ENCODE measurements around the gene CD58. TPM values are rescaled to one million over a fixed set of nuclear protein-coding genes. Genes with fewer than 3 reads are reported as not detected.

The CD58 gene
- total RNA-seq, 1 donor from 2014 or later: 7.2 TPM

DNA sequence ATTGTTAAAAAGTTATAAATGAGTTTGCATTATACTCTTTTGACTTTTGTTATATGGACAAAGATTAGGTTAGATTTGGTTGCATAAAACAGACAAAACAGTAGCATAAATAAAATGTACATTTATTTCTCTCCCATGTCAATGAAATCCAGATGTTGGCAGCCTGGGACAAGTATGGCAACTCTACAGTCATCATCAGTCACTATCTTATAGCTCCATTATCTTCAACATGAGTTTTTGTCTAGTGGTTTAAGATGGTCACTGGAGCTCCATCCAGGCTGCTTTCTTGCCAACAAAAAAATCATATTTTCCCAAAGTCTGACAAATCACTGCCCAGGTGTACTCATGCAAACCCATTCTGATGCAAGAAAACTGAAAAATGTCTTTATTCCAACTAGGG lies 83.8 kb downstream of the CD58 start:
- H3K4me3 Mint-ChIP-seq: no peak overlapping the region

DNA sequence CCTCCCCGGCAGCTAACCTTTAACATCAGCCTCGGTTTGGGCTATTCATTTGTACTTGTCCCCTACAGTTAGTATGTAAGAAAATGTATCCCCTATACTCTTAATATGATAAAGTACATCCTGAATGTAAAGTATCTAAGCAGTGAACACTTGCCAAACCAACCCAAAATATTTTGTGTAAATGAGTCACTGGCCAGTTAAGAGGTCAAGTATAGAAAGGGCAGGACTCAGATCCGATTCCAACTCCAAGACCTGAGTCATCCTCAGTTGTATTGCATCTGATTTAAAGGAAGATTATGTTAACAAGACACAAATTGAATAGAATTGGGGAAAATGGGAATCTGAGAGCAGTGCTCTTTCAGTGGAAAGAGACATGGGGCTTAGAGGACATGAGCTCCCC lies 84.4 kb downstream of the CD58 start:
- Mint-ChIP-seq H3K27me3 (no peaks in the 10 kb centered on the region), H3K4me3 (no peak overlapping the region), H3K27ac (no peak overlapping the region), H3K9me3 (no peaks in the 10 kb centered on the region), H3K36me3 (no peaks in the 10 kb centered on the region), H3K4me1 (ENCODE audit: unreplicated experiment) (peaks cover 13% of the 10 kb centered on the region)
- no peak for DNase-seq (ENCODE audit: extremely low spot score, unreplicated experiment)
- TF ChIP-seq, protein P1, sequence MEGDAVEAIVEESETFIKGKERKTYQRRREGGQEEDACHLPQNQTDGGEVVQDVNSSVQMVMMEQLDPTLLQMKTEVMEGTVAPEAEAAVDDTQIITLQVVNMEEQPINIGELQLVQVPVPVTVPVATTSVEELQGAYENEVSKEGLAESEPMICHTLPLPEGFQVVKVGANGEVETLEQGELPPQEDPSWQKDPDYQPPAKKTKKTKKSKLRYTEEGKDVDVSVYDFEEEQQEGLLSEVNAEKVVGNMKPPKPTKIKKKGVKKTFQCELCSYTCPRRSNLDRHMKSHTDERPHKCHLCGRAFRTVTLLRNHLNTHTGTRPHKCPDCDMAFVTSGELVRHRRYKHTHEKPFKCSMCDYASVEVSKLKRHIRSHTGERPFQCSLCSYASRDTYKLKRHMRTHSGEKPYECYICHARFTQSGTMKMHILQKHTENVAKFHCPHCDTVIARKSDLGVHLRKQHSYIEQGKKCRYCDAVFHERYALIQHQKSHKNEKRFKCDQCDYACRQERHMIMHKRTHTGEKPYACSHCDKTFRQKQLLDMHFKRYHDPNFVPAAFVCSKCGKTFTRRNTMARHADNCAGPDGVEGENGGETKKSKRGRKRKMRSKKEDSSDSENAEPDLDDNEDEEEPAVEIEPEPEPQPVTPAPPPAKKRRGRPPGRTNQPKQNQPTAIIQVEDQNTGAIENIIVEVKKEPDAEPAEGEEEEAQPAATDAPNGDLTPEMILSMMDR (conservative IDR thresholded peaks at IDR 0.05): no peak

More for the DNA sequence above, 83.8 kb downstream of the CD58 start:
- Mint-ChIP-seq H3K27me3 (no peaks in the 10 kb centered on the region), H3K36me3 (no peaks in the 10 kb centered on the region), H3K27ac (no peak overlapping the region), H3K9me3 (no peaks in the 10 kb centered on the region), H3K4me1 (ENCODE audit: unreplicated experiment) (peaks cover 19% of the 10 kb centered on the region)
- TF ChIP-seq, protein P1 (conservative IDR thresholded peaks at IDR 0.05): no peak
- no peak for DNase-seq (ENCODE audit: extremely low spot score, unreplicated experiment)

DNA sequence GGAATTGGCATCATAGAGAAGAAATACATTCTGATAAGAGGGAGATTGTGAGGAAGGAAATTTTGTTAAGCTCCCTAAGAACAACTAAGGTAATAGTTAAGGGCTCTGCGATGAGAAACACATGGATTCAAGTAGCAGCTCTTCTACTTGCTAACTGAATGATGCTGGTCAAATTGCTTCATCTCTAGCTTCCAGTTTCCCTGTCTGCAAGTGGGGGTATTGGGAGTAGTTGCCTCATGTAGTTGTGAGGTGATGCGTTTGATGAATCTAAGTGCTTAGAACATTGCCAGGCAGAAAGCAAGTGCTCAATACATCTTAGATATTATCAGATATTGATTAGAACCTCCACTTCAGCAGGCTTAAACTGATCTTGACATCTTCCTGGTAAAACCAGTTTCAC lies 84.8 kb downstream of the CD58 start:
- H3K36me3 Mint-ChIP-seq: no peaks in the 10 kb centered on the region
- H3K4me3 Mint-ChIP-seq: no peak overlapping the region
- H3K4me1 Mint-ChIP-seq (ENCODE audit: unreplicated experiment): peaks cover 13% of the 10 kb centered on the region
- H3K27ac Mint-ChIP-seq: no peak overlapping the region
- no peaks in the 10 kb centered on the region for H3K27me3 Mint-ChIP-seq
- TF ChIP-seq, protein P1 (conservative IDR thresholded peaks at IDR 0.05): no peak
- H3K9me3 Mint-ChIP-seq: no peaks in the 10 kb centered on the region
- DNase-seq (ENCODE audit: extremely low spot score, unreplicated experiment): no peak

DNA sequence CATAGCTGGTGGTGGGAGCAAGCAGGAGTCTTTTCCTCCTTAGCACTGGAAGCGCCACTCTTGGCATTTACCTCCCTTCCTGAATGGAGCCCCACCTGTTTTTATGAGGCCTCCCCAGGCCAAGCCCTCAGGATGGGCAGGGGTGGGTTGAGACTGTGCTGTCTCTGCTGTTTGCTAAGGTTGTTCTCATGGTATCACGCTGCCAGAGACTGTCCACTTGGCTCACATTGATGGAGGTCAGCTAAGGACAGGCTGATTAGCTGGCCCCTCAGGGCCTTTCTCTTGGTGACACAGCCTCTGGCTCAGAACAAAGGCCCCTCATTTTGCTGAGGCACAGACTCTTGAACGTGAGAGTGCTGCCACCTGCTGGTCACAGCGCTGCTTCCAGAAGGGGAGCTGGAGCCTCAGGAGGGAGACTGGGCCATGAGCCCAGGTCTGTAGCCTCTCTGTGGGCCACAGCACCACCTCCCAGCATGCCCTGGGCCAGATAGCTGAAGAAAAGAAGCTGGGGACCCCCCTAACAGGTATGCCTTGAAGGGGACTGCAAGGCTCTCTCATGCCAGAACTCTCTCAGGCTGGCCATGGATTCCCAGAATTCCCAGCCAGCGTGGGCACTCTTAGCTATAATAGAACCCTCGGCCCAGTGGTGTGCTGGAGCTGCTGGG lies 85.6 kb downstream of the CD58 start:
- H3K4me3 Mint-ChIP-seq: no peak overlapping the region

DNA sequence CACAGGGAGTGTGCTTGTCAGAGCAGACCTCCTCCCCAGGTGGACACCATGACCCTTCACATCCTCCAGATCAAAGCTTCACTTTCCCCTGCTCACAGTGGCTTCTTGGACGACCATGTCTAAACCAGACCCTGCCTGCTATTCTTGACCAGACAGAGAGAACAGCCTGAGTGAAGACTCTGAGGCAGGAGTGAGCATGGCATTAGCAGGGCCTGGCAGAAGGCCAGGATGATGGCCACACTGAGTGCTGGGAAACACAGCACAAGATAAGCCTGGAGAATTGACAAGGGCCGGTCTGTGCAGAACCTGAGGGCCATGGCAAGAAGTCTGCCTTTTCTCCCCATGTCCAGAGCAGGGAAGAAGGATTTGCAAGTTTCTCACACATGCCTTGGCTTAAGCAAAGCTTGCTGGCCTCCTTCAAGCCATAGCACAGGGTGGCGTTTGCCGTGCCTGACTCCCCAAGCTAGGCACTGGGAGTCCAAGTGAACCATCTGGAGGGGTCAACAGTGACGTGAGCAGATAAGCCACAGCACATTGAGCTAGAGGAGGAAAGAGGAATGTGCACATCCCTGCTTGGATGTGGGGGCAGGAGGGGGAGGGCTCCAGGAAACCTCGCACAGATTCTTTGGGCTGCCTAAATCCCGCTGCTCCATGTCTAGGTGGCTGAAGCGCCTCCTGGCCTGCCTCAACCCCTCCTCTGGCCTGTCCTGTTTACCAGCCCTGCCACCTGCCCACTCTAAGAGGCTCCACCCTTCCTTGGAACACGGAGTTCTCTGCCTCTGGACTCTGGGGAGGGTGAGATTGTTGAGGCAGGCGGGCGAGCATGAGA lies 87.1 kb downstream of the CD58 start:
- Mint-ChIP-seq H3K27ac (no peak overlapping the region), H3K36me3 (no peaks in the 10 kb centered on the region), H3K9me3 (no peaks in the 10 kb centered on the region), H3K27me3 (no peaks in the 10 kb centered on the region), H3K4me3 (no peak overlapping the region), H3K4me1 (ENCODE audit: unreplicated experiment) (no peaks in the 10 kb centered on the region)
- TF ChIP-seq, protein P1 (conservative IDR thresholded peaks at IDR 0.05): no peak
- DNase-seq (ENCODE audit: extremely low spot score, unreplicated experiment): no peak

More for the DNA sequence above, 85.6 kb downstream of the CD58 start:
- no peak overlapping the region for H3K27ac Mint-ChIP-seq
- H3K9me3 Mint-ChIP-seq: no peaks in the 10 kb centered on the region
- H3K4me1 Mint-ChIP-seq (ENCODE audit: unreplicated experiment): peaks cover 13% of the 10 kb centered on the region
- H3K27me3 Mint-ChIP-seq: no peaks in the 10 kb centered on the region
- H3K36me3 Mint-ChIP-seq: no peaks in the 10 kb centered on the region
- peak; percentile 91 for DNase-seq (ENCODE audit: extremely low spot score, unreplicated experiment)
- TF ChIP-seq, protein P1 (conservative IDR thresholded peaks at IDR 0.05): peak; percentile 96
